Naive B cell (primary cell): ENCODE data around the gene MRM2. TPM values are rescaled to one million over a fixed set of nuclear protein-coding genes. Genes with fewer than 3 reads are reported as not detected.

ENCODE experiments used
- ATAC-seq, 2 donors: fragments of 150-1000 bp; cut with Tn5 transposase; 2 replicates each; pipeline ENCODE4 v1.10.0; 2021; ENCODE audit warnings: low read depth in 2 of 2, mild to moderate bottlenecking in 2 of 2, moderate library complexity in 2 of 2
- DNase-seq: peaks from one replicate; pipeline ENCODE4 v3.0.0; 2022
- H3K27ac Mint-ChIP-seq, 6 donors: one replicate each; pipeline ENCODE4 v1.8.0; 2020 to 2022; ENCODE audit warnings: mild to moderate bottlenecking in 6 of 6, mixed read lengths in 6 of 6, moderate library complexity in 5 of 6, inconsistent platforms in 2 of 6
- H3K27me3 Mint-ChIP-seq, 3 donors: one replicate each; pipeline ENCODE4 v1.8.0; 2021 to 2022; ENCODE audit warnings: mixed read lengths in 3 of 3, mild to moderate bottlenecking in 1 of 3
- H3K36me3 Mint-ChIP-seq, 2 donors: one replicate each; pipeline ENCODE4 v1.8.0; 2020 to 2022; ENCODE audit warnings: mixed read lengths in 2 of 2, inconsistent platforms in 1 of 2, mild to moderate bottlenecking in 1 of 2
- H3K4me1 Mint-ChIP-seq, 3 donors: one replicate each; pipeline ENCODE4 v1.8.0; 2020 to 2022; ENCODE audit warnings: mixed read lengths in 3 of 3, inconsistent platforms in 1 of 3, mild to moderate bottlenecking in 1 of 3, moderate library complexity in 1 of 3
- H3K4me3 Mint-ChIP-seq, 8 donors: one replicate each; pipeline ENCODE4 v1.8.0; 2020 to 2022; ENCODE audit warnings: mild to moderate bottlenecking in 8 of 8, mixed read lengths in 8 of 8, moderate library complexity in 8 of 8, inconsistent platforms in 2 of 8
- H3K9me3 Mint-ChIP-seq, 7 donors: one replicate each; pipeline ENCODE4 v1.8.0; 2020 to 2022; ENCODE audit warnings: mixed read lengths in 7 of 7, mild to moderate bottlenecking in 5 of 7, inconsistent platforms in 2 of 7, moderate library complexity in 1 of 7
- polyA plus RNA-seq, 6 donors: library from polyadenylated mRNA; unstranded; fragments of 300-500 nt; fragmentation: Illumina TruSeq; gene quantifications; one replicate each; pipeline ENCODE4 v1.2.3, GENCODE V29; 2021; ENCODE audit warnings: low read depth in 6 of 6

Gene MRM2
- polyA plus RNA-seq, 6 donors from 2014 or later = 29.2 to 64.2 (median 46.1) TPM

DNA sequence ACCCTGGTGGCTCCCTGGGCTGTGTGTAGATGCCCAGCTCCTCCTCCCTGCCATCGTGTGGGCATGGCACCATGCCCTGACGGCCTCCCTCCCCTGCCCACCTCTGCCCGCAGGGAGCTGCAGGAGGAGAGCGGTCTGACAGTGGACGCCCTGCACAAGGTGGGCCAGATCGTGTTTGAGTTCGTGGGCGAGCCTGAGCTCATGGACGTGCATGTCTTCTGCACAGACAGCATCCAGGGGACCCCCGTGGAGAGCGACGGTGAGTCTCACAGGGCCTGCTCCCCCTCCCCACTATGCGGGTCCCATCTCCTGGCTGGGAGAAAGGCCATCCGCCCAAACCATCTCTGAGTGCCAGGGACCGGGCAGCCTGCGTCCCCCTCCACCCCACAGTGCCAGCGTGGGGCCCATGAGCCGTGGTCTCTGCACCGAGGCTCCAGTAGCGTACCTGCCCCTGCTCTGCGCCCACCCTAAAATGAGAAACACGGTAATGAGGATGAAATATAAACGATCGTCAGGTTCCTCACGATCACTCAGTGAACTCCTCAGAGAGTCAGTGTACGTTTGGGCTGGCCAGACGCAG is 7.8 kb upstream of the MRM2 start:
- no peak for ATAC-seq
- no peaks in the 10 kb centered on the region for H3K9me3 Mint-ChIP-seq
- H3K4me1 Mint-ChIP-seq = peaks cover 36 to 62% (median 57%) of the 10 kb centered on the region in 3 donors
- H3K36me3 Mint-ChIP-seq = no peaks in the 10 kb centered on the region
- H3K27me3 Mint-ChIP-seq = no peaks in the 10 kb centered on the region
- peak overlapping the region in 1 of 8 donors; percentile 42 for H3K4me3 Mint-ChIP-seq
- no peak for DNase-seq
- peak overlapping the region in 5 of 6 donors; percentile 38 to 90 (median 72) for H3K27ac Mint-ChIP-seq

DNA sequence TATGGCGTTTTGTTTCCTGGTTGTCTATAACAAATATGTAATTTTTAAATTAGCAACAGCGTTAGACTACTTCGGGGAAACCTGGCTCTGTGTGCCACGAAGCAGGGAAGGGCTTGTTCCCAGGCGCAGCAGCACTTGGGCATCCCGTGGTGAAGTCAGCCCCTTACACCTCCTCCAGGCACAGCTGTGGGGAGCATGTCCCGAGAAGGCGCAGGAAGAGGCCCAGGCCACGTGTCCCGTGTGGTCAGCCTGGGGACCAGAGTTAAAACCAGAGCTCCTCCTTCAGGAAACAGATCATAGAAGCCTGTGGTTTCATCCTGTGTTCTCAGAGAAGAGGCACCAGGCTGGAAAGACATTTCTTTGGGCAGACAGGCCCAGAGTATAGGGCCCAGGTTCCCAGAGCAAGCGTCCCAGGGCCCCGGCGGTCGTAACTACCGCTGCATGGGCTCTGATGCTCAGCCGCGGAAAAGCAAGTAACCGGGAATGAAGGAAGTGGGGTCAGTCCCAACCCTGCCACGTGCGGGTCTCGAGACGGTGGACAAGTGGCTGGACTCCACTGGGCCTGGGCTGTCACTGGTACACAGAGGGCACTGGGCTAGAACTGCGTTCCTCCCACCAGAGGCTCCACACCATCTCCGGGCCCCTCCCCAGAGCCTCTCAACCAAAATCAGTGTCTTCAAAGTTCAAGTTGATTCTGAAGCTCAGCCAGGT is 7.1 kb upstream of the MRM2 start:
- DNase-seq (no peak), ATAC-seq (peak; percentile 8 to 13)
- peaks cover 37 to 63% (median 62%) of the 10 kb centered on the region in 3 donors for H3K4me1 Mint-ChIP-seq
- H3K9me3 Mint-ChIP-seq = no peaks in the 10 kb centered on the region
- H3K4me3 Mint-ChIP-seq = peak overlapping the region in 3 of 8 donors; percentile 12 to 33 (median 30)
- H3K27me3 Mint-ChIP-seq = no peaks in the 10 kb centered on the region
- peak overlapping the region; percentile 49 to 94 (median 76) for H3K27ac Mint-ChIP-seq
- no peaks in the 10 kb centered on the region for H3K36me3 Mint-ChIP-seq

GRCh38 chr7:2247141-2247995 is 5.4 kb upstream of the MRM2 start:
- peak; percentile 25 to 33 for ATAC-seq
- no peaks in the 10 kb centered on the region for H3K27me3 Mint-ChIP-seq
- no peaks in the 10 kb centered on the region for H3K36me3 Mint-ChIP-seq
- H3K4me3 Mint-ChIP-seq = peak overlapping the region in 1 of 8 donors; percentile 20
- no peaks in the 10 kb centered on the region for H3K9me3 Mint-ChIP-seq
- peaks cover 36 to 65% (median 60%) of the 10 kb centered on the region in 3 donors for H3K4me1 Mint-ChIP-seq
- H3K27ac Mint-ChIP-seq = peak overlapping the region in 2 of 6 donors; percentile 26 to 41
- no peak for DNase-seq

- no peak for DNase-seq
- H3K36me3 Mint-ChIP-seq = no peaks in the 10 kb centered on the region
- no peaks in the 10 kb centered on the region for H3K9me3 Mint-ChIP-seq
- ATAC-seq = peak; percentile 20 to 24
- peak overlapping the region; percentile 31 to 78 (median 68) for H3K4me3 Mint-ChIP-seq
- H3K27ac Mint-ChIP-seq = peak overlapping the region in 5 of 6 donors; percentile 58 to 88 (median 79)
- H3K27me3 Mint-ChIP-seq = no peaks in the 10 kb centered on the region
- H3K4me1 Mint-ChIP-seq = peaks cover 39 to 68% (median 64%) of the 10 kb centered on the region in 3 donors
Measured at GRCh38 chr7:2245883-2246675, 4.1 kb upstream of the MRM2 start.

DNA sequence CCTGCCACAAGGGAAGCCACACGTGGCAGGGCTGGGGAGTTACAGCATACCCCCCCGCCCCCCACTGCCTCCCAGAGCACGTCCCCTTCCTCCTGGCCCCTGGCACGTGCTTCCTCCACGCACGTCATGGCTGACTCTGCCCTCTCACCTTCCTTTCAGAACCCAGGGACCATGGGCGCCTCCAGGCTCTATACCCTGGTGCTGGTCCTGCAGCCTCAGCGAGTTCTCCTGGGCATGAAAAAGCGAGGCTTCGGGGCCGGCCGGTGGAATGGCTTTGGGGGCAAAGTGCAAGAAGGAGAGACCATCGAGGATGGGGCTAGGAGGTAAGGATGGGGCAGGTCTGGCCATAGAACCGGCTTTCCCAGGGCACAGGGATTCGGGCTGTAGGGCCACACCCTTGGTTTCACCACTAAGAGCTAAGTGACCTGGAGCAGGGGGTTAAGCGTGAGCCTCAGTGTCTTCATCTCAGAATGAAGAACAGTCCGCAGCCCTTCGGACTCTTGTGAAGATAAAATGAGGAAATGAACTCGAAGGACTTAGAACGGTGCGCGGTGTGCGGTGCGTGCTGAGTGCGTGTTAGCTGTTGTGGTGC is 2.5 kb upstream of the MRM2 start:
- H3K36me3 Mint-ChIP-seq = no peaks in the 10 kb centered on the region
- peaks cover 36 to 73% (median 68%) of the 10 kb centered on the region in 3 donors for H3K4me1 Mint-ChIP-seq
- H3K27ac Mint-ChIP-seq = peak overlapping the region in 3 of 6 donors; percentile 73 to 84 (median 79)
- DNase-seq (no peak), ATAC-seq (no peak)
- H3K27me3 Mint-ChIP-seq = no peaks in the 10 kb centered on the region
- H3K9me3 Mint-ChIP-seq = no peaks in the 10 kb centered on the region
- peak overlapping the region; percentile 20 to 98 (median 47) for H3K4me3 Mint-ChIP-seq

DNA sequence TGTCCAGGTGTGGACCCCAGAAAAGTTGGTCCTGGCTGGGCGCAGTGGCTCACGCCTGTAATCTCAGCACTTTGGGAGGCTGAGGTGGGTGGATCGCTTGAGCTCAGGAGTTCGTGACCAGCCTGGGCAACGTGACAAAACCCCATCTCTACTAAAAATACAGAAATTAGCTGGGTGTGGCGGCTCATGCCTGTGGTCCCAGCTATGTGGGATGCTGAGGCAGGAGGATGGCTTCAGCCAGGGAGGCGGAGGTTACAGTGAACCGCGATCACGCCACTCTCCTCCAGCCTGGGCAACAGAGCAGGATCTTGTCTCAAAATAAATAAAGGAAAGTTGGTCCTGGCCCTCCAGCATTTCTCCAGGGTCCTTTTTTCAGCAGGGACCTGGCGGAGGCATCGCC is 1.5 kb upstream of the MRM2 start:
- DNase-seq (no peak), ATAC-seq (no peak)
- Mint-ChIP-seq H3K27me3 (no peaks in the 10 kb centered on the region), H3K4me3 (peak overlapping the region in 7 of 8 donors; percentile 19 to 98 (median 94)), H3K4me1 (peaks cover 30 to 67% (median 61%) of the 10 kb centered on the region in 3 donors), H3K36me3 (no peaks in the 10 kb centered on the region), H3K27ac (peak overlapping the region in 2 of 6 donors; percentile 15 to 84), H3K9me3 (no peaks in the 10 kb centered on the region)

GRCh38 chr7:2242541-2243429 is 780 bp upstream of the MRM2 start:
- H3K9me3 Mint-ChIP-seq = no peaks in the 10 kb centered on the region
- H3K27ac Mint-ChIP-seq = peak overlapping the region; percentile 91 to 97 (median 94)
- no peaks in the 10 kb centered on the region for H3K27me3 Mint-ChIP-seq
- H3K4me3 Mint-ChIP-seq = peak overlapping the region; percentile 90 to 98 (median 96)
- ATAC-seq (peak; percentile 47 to 50), DNase-seq (no peak)
- H3K4me1 Mint-ChIP-seq = peaks cover 31 to 67% (median 62%) of the 10 kb centered on the region in 3 donors
- no peaks in the 10 kb centered on the region for H3K36me3 Mint-ChIP-seq

- DNase-seq = no peak
- Mint-ChIP-seq H3K9me3 (peaks cover 0 to 4% (median 0%) of the 10 kb centered on the region in 7 donors), H3K4me3 (peak overlapping the region in 3 of 8 donors; percentile 5 to 98 (median 78)), H3K27me3 (no peaks in the 10 kb centered on the region), H3K27ac (peak overlapping the region in 5 of 6 donors; percentile 65 to 99 (median 90)), H3K36me3 (peaks cover 6 to 9% of the 10 kb centered on the region in 2 donors), H3K4me1 (peaks cover 30 to 70% (median 45%) of the 10 kb centered on the region in 3 donors)
- no peak for ATAC-seq
Measured at GRCh38 chr7:2239242-2239641, 2.8 kb downstream of the MRM2 start.

DNA sequence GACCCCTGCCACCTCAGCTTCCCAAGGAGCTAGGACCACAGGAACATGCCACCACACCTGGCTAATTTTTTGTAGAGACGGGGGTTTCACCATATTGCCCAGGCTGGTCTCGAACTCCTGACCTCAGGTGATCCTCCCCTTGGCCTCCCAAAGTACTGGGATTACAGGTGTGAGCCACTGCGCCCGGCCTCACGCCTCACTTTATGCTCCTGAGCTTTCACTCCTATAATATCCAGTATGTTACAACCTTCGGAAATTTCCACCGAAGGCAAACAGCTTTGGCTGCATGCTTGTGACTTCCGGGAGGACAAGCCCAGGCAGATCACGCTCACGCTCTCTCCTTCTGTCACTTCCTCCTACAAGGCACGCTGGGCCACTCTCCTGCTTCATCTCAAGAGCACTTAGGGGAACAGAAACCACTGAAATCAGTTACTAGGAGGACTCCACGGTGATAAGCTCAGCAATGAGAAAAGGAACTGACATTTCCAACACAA is 4.8 kb downstream of the MRM2 start:
- Mint-ChIP-seq H3K4me1 (peaks cover 28 to 66% (median 41%) of the 10 kb centered on the region in 3 donors), H3K27ac (peak overlapping the region; percentile 99 to 100 (median 100)), H3K9me3 (peaks cover 0 to 4% (median 0%) of the 10 kb centered on the region in 7 donors), H3K4me3 (peak overlapping the region; percentile 63 to 86 (median 82)), H3K27me3 (no peaks in the 10 kb centered on the region), H3K36me3 (peaks cover 6 to 9% of the 10 kb centered on the region in 2 donors)
- ATAC-seq = peak; percentile 90 to 91
- peak; percentile 86 for DNase-seq

- peak overlapping the region in 2 of 6 donors; percentile 81 to 88 for H3K27ac Mint-ChIP-seq
- no peak for DNase-seq
- peaks cover 40 to 68% (median 51%) of the 10 kb centered on the region in 3 donors for H3K4me1 Mint-ChIP-seq
- peaks cover 0 to 4% (median 0%) of the 10 kb centered on the region in 7 donors for H3K9me3 Mint-ChIP-seq
- H3K36me3 Mint-ChIP-seq = peaks cover 6 to 9% of the 10 kb centered on the region in 2 donors
- no peak for ATAC-seq
- no peaks in the 10 kb centered on the region for H3K27me3 Mint-ChIP-seq
- peak overlapping the region in 7 of 8 donors; percentile 20 to 96 (median 67) for H3K4me3 Mint-ChIP-seq
Measured at GRCh38 chr7:2233926-2234325, 8.1 kb downstream of the MRM2 start.

- Mint-ChIP-seq H3K4me1 (peaks cover 35 to 65% (median 45%) of the 10 kb centered on the region in 3 donors), H3K36me3 (peaks cover 6 to 9% of the 10 kb centered on the region in 2 donors), H3K27ac (peak within 1 kb of the TSS; percentile 91 to 97 (median 94)), H3K27me3 (no peaks in the 10 kb centered on the region), H3K4me3 (peak within 1 kb of the TSS; percentile 87 to 96 (median 94)), H3K9me3 (peaks cover 0 to 4% (median 0%) of the 10 kb centered on the region in 7 donors)
- DNase-seq (peak; percentile 85), ATAC-seq (peak; percentile 65 to 70)
Measured at GRCh38 chr7:2232766-2233520, 9.1 kb downstream of the MRM2 start, which contains the start of gene MAD1L1. MAD1L1 (minus strand) TSS chr7:2232945; CDS start chr7:2230133, 2,812 bp downstream.
